Stimulated activated CD4-positive, alpha-beta T cell treated with anti-CD3 and anti-CD28 coated beads, Interleukin-1b, Interleukin-23, amount 100 ng/mL, for 24 hours (primary cell): ENCODE data around the gene RNF31.

Experiments
- DNase-seq, 4 experiments: peaks; one replicate each; pipeline ENCODE4 v3.0.0-alpha.2; 2020; ENCODE audit warnings: low read depth in 4 of 4, low spot score in 1 of 4

Gene RNF31

DNA sequence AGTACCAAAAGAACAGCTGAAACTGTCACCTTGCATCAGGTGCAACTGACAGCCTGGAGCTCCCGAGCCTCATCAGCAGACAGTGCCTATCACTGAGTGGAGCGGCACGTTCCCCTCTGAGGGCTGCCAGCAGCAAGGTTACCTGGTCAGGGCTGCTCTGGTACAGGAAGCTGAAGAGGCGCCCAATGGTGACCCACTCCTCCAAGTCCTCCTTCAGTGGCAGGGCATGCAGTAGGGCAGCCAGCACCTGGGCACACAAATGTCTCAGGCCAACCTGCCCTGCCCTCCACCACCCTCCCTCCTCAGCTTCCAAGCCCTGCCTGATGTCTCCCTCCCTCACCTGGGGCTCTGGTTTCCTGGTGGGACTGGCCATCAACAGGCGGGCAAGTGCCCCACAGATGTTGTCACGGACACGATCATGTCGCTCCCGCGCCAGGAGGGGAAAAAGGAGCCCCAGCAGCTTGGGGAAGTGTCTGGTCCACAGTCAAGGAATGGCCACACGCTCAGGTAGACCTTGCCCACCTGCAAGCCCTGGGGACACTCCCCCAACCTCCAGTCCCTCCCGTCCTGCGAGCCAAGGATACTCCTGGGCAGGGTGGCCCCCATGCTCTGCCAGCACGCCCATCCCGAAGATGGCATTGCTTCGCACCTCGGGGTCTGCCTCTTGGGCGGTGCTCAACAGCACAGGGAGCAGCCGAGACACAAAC, 34.2 kb downstream of the RNF31 start:
- no peak for DNase-seq

DNA sequence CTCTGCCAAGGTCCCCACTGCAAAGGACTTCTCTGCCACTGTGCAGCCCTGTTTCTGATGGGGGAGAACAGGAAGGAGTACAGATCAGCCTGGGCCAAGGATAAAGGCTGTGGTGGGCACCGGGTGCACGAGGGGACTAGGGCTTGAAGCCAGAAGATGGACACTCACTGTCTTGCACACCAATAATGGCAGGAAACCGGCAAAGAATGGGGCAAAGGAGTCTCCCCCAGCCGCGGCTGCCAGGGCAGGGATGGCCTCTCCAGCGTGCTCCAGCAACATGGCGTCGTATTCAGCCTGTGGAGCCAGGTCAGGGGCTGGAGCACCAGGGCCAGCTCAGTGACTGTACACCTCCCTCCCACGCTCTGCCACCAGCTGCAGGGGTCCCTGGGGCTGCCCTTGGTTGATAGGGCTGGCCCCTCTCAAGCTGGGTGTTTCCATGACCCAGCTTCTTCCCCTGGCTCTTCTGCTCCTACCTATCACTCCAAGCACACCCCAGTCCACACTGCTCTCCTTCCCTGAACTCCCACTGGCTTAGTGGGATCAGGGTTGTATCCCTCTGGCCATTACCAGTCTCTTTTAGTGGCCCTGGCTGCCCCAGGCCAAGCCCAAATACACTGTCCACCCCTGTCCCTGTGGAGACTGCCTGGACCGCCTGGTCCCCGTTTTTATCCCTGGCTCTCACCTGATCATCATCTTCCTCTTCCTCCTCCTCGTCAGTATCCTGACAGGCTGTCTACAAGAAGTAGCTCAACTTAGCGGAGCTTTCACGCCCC, 35.0 kb downstream of the RNF31 start:
- DNase-seq, result no peak

DNA sequence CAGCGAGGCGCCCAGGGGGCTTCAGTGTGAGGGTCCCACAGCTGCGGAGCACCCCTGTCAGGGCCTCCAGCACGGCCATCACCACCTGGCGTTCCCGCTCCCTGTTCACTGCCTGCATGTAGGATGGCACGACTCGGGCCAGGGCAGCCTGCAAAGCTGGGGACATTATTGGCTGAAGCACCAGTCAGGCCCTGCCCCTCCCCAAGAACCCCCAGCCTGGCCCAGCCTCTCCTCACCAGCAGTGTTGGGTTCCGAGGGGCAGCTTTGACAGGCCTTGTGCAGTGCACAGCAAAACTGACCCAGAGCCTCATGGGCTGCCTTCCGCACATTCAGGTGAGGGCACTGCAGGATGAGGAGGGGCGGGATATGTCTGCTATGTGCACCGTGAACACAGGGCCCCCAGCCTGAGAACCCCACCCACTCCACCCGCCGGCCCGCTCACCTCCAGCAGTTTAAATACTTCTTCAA, 35.8 kb downstream of the RNF31 start:
- no peak for DNase-seq

DNA sequence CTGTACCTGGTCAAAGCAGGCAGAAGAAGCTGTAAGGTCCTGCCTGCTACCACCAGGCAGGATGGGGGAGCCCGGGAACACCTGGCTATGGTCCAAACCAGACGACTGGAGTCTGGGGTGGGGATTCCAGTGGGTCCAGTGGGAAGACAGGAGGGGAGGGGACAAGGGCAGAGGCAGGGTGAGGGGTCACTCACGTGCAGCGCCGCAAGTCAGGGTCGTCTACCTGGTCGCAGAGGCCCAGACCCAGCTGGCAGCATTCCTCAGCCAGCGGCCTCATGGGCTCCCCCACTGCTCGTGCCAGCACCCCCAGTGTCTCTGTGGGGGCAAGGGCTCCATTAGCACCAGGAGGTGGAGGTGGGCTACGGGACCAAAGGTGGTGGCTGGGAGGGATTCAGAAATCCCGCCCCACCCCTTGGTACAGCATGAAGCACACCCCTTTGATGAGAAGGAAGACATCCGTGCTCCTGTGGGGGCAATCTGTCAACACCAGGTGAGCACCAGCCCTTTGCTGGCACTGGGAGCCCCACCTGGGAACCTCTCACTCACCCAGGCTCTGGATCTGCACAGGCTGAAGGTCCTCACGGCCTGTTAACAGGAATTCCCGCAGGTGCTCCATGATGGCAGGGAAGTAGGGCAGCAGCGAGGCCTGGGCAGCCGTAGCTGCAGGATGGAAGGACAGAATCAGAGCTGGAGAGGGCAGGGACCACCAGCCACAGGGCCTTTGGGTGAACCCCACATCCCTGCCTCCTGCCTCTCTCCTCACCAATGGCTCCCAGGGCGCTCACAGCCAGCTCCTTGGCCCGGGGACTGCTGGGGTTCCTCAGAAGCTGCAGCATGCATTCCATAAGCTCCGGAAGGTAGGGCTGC, 37.0 kb downstream of the RNF31 start:
- no peak for DNase-seq

DNA sequence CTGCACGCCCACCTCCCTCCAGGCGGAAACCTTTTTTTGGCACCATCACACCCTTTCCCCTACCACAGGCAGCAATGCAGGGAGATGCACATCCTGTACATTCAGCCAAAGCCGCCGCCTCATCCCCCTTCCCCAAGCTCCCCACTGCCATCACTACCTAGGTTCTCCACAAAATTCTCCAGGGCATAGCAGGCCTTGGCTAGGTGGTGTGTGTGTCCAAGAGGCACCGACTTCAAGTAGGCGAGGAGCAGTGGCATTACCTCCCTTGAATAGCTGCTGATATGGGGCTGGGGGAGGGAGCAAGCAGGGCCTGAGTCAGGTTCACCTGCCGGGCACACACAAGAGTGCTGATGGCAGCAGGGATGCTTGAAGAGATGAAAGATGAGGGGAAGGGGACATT, 37.7 kb downstream of the RNF31 start:
- no peak for DNase-seq

DNA sequence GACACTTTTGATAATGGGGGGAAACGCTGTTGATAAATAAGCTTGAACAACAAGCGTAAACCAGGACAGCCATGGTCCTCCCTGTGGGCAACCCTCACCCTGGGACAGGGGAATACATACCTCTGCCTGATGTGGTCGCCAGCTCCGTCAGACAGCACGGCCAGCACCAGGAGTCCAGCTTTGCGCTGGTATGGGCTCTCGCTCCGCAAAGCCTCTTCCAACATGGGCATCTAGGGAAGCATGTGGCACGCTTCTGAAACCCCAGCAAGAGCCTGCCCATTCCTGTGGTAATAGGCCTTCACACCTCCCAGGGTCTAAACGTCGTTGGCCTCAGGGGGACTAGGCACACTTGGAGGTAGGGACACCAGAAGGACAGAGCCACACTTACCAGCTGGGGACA, 38.4 kb downstream of the RNF31 start:
- no peak for DNase-seq

DNA sequence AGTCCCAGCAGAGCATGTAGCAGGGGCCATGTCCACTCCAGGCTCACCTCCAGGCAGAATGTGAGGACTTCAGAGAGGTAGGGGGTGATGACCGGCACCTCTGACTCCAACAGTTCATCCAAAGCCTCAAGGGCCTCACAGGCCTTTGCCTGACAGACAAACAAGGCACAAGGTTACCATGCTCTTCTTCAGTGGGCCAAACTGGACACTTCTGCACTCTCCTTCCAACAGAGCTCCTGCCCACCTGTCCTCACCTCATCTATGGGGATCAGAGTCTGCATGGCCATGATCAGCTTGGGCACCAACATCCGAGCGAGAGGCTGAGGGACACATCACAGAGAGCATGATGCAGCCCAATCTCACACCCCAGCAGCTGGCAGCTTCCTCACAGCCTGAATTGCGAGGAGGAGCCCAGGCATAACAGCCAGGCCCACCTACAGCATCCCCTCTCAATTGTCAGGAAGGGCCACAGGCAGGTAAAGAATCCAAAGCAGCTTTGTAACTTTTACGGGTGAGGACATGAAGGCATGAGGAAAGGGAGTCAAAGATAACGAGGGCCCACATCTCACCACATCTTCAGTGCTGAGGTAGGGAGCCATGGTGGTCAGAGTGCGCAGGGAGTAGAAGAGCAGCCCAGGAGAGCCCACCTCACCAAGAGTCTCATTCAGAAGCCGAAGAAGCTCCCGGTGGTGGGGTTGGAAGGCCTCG, 39.7 kb downstream of the RNF31 start:
- no peak for DNase-seq

- DNase-seq, result no peak
These were observed 40.2 kb downstream of the RNF31 start for GRCh38 chr14:24187539-24187915.

DNA sequence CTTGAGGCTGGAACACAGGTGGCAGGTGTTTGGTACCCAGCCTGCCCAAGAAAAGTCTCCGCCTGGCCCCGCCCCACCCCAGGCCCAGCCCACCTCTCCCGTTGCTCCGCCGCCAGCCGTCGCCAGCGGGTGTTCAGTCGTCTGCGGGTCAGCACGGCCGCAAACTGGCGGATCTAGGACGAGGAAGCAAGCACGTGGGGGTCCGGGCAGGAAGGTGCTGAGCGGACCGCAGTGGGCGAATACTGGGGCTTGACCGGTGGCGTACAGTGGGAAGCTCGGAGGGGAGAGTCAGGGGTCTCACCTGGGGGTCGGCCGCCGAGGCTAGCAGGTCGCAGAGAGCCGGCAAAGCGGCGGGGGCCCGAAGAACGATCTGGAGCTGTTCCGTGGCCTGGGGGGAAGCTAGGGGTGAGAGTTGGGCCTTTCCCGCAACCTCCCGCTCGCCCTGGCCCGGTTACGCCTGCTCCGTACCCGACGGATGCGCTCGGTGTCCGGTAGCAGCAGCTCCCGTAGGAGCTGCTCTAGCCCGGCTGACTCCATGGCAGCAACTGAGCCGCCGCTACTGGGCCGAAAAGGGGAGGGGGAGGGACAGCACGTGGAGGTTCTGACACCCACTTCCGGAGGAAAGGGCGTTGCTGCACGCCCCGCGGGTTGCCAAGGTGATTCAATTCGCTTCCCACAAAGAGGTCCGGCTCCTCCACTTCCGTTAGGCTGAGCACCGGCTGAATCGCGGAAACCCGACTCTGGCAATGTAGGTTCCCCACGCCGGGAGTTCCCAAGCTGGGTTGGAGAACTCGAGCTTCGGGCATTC, 41.2 kb downstream of the RNF31 start, which contains the start of gene IPO4:
TSS of gene IPO4 (minus strand) at position 566 of the 808 bp plus-strand sequence. CDS start at position 537, 29 bp downstream.
- DNase-seq, result peak; percentile 80 to 94 (median 89)

GRCh38 chr14:24189059-24189375, 41.7 kb downstream of the RNF31 start:
- DNase-seq, result no peak

DNA sequence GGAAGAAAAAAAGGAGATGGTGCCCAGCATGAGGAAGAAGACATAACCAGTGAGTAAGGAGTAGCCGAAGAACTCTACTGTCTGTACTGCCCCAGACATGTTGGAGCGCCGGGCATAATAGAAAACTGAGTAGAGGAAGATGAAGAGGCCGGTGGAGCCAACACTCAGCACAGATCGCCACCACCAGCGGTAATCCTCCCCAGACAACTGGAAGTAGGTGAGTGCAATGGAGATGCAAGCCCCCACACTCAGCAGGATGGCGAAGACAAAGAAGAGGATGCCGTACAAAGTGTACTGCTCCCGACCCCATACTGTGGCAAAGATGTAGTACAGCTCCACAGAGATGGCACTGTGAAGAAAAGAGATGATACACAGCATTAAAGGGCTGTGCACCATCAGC, 42.2 kb downstream of the RNF31 start:
- DNase-seq, result no peak

GRCh38 chr14:24190416-24190815, 43.1 kb downstream of the RNF31 start:
- no peak for DNase-seq

GRCh38 chr14:24192933-24193332, 45.6 kb downstream of the RNF31 start:
- no peak for DNase-seq

DNA sequence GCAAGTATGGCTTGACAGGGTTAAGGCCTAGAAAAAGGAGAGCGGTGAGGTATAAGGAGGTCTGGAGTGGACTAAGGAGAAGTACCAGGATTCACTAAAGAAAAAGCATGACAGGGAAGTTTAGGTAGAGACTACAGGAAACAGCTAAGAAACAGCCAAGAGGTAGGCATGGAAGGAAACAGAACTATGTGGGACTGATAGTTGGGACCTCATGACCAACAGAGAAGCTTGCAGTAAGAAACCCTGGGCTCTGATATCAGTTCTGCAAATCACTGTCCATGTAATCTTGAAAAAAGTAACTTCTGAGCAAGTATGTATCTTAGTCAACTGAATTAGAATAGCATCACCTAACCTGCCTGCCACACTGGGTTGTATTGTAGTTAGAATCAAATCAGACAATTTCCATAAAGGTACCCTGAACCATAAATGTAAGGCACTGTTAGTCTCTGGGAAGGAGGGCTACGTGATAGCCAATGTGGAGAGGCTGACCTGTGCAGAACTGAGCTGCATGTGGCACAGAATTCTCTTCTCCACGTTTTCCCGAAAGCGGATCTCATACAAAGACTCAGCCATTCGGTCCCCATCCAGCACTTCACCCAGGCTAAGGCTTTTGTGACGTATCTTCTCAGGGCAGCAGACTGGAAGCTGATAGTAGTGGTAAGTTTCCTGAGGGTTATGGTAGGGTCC, 47.0 kb downstream of the RNF31 start:
- DNase-seq, result no peak

GRCh38 chr14:24194873-24195185, 47.5 kb downstream of the RNF31 start:
- no peak for DNase-seq

GRCh38 chr14:24195186-24196070, 48.1 kb downstream of the RNF31 start, which contains the start of gene TM9SF1:
TSS of gene TM9SF1 (minus strand) at chr14:24195441. CDS start at chr14:24195019, 422 bp downstream.
- DNase-seq, result peak; percentile 63 to 78 (median 76)

DNA sequence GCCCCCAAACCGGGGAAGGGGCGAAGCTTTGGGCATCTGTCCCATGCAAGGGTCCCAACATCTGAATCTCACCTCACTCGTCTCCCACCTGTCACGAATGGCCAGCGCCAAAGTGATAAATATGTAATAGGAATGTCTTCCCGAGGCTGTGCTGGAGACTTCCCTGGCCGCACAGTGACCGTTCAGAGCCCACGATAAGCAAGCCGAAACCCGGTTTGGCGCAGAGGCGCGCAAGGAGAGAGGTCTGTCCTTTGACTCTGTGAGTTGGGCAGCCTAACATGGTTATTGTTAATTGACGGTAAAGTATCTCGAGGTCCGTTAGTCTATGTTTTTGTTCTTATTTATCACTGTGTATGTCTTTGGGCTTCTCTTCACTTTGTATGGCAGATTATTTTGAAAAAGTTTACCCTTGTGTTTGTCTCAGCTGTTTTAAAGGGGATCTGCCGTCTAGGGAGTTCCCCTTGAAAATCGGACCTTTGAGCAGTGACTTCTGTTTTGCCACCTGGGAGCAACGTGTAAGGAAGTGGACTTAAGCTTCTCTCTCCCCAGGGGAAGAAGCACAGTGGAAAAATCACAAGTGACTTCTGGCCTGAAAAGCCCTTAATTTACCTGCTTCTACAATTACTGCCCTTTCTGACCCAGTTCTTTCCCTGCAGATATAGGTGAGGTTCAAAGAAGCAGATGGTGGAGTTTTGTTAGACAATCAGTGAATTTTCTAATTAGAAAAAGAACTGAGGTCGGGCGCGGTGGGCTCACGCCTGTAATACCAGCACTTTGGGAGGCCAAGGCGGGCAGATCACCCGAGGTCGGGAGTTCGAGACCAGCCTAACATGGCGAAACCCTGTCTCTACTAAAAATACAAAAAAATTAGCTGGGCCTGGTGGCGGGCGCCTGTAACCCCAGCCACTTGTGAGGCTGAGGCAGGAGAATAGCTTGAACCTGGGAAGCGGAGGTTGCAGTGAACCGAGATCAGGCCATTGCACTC, 49.1 kb downstream of the RNF31 start:
- no peak for DNase-seq

DNA sequence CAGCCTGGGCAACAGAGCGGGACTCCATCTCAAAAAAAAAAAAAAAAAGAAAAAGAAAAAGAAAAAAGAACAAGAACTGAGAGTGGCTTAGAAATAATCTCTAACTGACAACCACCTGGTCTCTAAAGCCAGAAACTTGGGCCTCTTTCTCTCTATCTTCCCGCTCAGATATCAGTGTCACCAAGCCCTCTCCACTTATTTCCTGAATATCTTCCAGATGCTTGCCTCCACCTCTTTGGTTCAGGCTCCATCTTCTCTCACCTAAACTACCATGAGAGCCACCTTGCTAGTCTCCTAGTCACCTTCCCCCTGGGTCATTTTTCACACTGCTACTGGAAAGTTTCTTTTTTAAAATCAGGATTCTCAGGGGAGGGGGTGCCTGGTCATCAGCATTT, 49.8 kb downstream of the RNF31 start:
- DNase-seq, result no peak
